ENCODE results near the gene RSRC1. TPM values are rescaled to one million over a fixed set of nuclear protein-coding genes. Genes with fewer than 3 reads are reported as not detected.
"Not testable (repeated sequence)": the region's sequence is repeated elsewhere in the genome, so short reads cannot be mapped to it uniquely, and the experiment has no call there.

The RSRC1 gene
- total RNA-seq, 8 experiments from 2014 or later: 38.3 to 159 (median 45.1) TPM

DNA sequence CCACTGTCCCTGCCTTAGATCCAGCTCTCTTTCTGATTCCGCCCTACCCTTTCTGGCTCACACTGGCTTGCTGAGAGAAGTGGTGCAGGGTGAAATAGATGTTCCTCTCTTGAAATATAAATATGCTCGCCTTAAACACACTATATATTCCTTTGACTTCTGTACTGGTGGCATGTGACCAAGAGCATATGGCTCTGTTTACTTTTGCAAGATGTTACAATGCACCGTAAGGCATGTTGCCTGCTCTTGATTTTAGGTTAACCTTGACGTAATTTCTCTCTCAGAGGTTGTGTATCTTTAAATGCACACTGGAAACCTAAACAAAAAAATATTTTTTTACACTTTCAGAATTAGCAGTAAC is 749 bp downstream of the RSRC1 start:
- Histone ChIP-seq H3K4me3 (peak overlapping the region; percentile 74 to 97 (median 85)), H3K27ac (peak overlapping the region; percentile 76 to 77), H3K4me1 (replicated peaks in 1 of 2) (peaks cover 4 to 10% of the 10 kb centered on the region in 2 donors)
- ATAC-seq (replicated peaks in 6 of 8): no peak
- in situ Hi-C loops (cut with MboI; ENCODE audit: low pct_unique_long_range_greater_than_20kb in 2 of 9, low sequenced_read_pairs in 9 of 9, unreplicated experiment in 9 of 9): loop anchor here in 3 of 9 experiments (25.0 kb wide), 3 partner anchors 202 to 498 kb away; no protein-coding TSS in a partner anchor
- WGBS, 10 experiments: 0 to 20% (median 3%) methylated on average over 1 to 4 of the region's 4 CpGs; no CpG with 5 or more reads in 1 of the 10 experiments

DNA sequence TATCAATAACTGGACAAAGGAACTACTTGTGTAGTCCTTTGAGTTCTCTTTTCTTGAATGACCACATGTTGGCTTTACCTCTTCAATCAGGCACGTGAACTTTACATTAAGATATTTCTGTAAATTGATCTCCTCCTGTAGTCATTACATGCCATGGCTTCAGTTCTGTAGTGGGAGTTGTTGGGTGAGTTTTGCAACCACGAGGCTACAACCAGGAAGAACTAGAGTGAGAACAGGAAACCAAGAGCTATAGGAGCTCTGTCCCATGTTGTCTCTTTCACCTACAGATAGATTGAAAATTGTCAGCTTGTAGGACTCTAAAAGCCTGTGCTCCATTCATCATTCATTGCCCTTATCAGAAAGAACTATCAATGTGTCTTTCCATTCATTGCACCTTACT is 2.0 kb downstream of the RSRC1 start:
- Histone ChIP-seq H3K4me1 (replicated peaks in 1 of 2) (peaks cover 4 to 10% of the 10 kb centered on the region in 2 donors), H3K27ac (no peak overlapping the region), H3K4me3 (no peak overlapping the region)
- in situ Hi-C loops (cut with MboI; ENCODE audit: low pct_unique_long_range_greater_than_20kb in 2 of 9, low sequenced_read_pairs in 9 of 9, unreplicated experiment in 9 of 9): loop anchor here in 3 of 9 experiments (25.0 kb wide), 3 partner anchors 200 to 500 kb away; no protein-coding TSS in a partner anchor
- ATAC-seq (replicated peaks in 6 of 8): no peak
- 57 to 100% (median 85%) methylated on average over 1 to 2 of the region's 2 CpGs; no CpG with 5 or more reads in 2 of the 10 experiments for WGBS, 10 experiments

DNA sequence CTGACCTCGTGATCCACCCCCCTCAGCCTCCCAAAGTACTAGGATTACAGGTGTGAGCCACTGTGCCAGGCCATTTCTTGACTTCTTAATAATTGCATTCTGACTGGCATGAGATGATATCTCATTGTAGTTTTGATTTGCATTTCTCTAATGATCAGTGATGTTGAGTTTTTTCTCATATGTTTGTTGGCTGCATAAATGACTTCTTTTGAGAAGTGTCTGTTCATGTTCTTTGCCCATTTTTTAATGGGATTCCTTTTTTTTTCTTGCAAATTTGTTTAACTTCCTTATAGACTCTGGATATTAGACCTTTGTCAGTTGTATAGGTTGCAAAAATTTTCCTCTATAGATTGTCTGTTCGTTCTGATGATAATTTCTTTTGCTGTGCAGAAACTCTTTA is 3.7 kb downstream of the RSRC1 start:
- H3K4me3 ChIP-seq; H3K27ac ChIP-seq; ATAC-seq (replicated peaks in 6 of 8): not testable (repeated sequence)
- in situ Hi-C loops (cut with MboI; ENCODE audit: low pct_unique_long_range_greater_than_20kb in 2 of 9, low sequenced_read_pairs in 9 of 9, unreplicated experiment in 9 of 9): loop anchor here in 3 of 9 experiments (25.0 kb wide), 3 partner anchors 199 to 501 kb away; no protein-coding TSS in a partner anchor
- H3K4me1 ChIP-seq (replicated peaks in 1 of 2): peaks cover 4 to 10% of the 10 kb centered on the region in 2 donors
- 70 to 100% (median 100%) methylated on average over 1 to 2 of the region's 2 CpGs for WGBS, 10 experiments

DNA sequence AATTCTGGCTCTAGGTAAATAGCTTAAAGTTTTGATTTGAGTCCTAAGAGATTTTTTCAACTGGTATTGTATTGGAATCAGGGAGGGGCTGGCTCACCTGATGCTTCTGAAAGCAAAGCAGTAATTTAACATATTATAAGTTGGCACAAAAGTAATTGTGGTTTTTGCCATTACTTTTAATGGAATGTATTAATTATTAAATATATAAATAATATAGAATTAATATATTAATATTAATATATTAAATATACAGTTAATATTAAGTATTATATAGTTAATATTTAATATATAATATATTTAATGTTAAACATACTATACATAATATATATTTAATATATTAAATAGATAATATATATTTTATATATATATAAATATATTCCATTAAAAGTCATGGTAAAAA is 10.4 kb downstream of the RSRC1 start:
- in situ Hi-C loops (cut with MboI; ENCODE audit: low pct_unique_long_range_greater_than_20kb in 2 of 9, low sequenced_read_pairs in 9 of 9, unreplicated experiment in 9 of 9): loop anchor here in 3 of 9 experiments (25.0 kb wide), 3 partner anchors 192 to 508 kb away; no protein-coding TSS in a partner anchor
- ATAC-seq (replicated peaks in 6 of 8): no peak
- H3K4me3 ChIP-seq: no peak overlapping the region
- H3K27ac ChIP-seq: no peak overlapping the region
- H3K4me1 ChIP-seq (replicated peaks in 1 of 2): no peaks in the 10 kb centered on the region

DNA sequence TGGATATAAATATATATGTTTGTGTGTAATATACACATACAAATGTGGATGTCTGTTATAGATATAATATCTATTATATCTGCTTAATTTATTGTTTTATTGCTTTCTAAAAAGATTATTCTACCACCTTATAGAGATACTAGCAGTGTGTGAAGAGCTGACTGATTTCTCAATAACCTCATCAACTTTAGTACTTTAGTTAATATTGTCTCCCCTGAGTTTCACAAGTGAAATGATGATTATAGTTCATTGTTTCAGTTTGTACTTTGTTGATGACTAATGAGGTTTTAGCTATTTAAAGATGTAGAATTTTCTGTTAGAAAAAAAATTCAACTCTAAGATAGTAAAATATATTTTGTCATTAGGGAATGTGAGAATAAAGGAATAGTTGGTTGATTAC is 11.4 kb downstream of the RSRC1 start:
- in situ Hi-C loops (cut with MboI; ENCODE audit: low pct_unique_long_range_greater_than_20kb in 2 of 9, low sequenced_read_pairs in 9 of 9, unreplicated experiment in 9 of 9): loop anchor here in 3 of 9 experiments (25.0 kb wide), 3 partner anchors 191 to 509 kb away; no protein-coding TSS in a partner anchor
- no peak overlapping the region for H3K27ac ChIP-seq
- ATAC-seq (replicated peaks in 6 of 8): no peak
- no peak overlapping the region for H3K4me3 ChIP-seq
- no peaks in the 10 kb centered on the region for H3K4me1 ChIP-seq (replicated peaks in 1 of 2)

DNA sequence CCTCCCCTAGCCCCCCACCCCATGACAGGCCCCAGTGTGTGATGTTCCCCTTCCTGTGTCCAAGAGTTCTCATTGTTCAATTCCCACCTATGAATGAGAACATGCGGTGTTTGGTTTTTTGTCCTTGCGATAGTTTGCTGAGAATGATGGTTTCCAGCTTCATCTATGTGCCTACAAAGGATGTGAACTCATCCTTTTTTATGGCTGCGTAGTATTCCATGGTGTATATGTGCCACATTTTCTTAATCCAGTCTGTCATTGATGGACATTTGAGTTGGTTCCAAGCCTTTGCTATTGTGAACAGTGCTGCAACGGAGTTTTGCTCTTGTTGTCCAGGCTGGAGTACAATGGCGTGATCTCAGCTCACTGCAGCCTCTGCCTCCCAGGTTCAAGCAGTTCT is 12.8 kb downstream of the RSRC1 start:
- in situ Hi-C loops (cut with MboI; ENCODE audit: low pct_unique_long_range_greater_than_20kb in 2 of 9, low sequenced_read_pairs in 9 of 9, unreplicated experiment in 9 of 9): loop anchor here in 3 of 9 experiments (25.0 kb wide), 3 partner anchors 190 to 510 kb away; no protein-coding TSS in a partner anchor
- H3K4me3 ChIP-seq; H3K4me1 ChIP-seq (replicated peaks in 1 of 2); ATAC-seq (replicated peaks in 6 of 8); H3K27ac ChIP-seq: not testable (repeated sequence)
- WGBS, 10 experiments: 93 to 100% (median 100%) methylated on average over 1 to 3 of the region's 5 CpGs; no CpG with 5 or more reads in 5 of the 10 experiments

DNA sequence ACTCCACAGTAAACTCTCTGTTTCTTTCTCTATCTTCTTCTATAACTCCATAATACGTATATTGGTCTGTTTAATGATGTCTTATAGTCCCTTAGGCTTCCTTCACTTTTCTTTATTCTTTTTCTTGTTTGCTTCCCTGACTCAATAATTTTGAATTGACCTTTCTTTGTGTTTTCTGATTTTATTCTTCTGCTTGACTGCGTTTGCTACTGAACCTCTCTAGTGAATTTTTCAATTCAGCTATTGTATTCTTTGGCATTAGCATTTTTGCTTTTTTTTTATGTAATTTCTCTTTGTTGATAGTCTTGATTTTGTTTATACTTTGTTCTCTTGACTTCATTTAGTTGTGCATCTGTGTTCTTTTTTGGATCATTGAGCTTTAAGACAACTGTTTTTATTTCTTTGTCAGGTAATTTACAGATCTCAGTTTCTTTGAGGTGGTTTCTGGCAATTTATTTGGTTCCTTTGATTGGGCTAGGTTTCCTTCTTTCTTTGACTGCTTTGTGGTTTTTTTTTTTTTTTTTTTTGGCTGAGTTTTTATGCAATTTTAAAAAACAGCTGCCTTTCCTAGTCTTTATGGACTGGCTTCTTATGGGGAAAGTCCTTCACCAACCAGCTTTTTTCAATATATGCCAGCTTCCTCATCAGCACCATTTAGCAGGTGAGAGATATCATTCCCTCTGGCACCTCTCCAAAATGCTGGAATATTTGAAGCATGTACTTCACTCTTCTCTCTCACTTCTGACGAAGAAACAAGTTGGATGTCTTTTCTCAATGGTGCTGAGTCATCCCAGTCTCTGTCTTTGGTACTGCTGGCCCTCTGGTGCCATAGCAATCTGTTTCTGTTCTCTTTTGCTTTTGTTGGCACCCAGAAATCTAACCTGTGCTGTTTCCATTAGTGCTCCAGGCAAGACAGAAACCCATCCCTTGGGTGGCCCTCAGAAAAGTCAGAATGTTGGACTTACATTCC is 17.6 kb downstream of the RSRC1 start:
- Histone ChIP-seq H3K27ac (no peak overlapping the region), H3K4me3 (no peak overlapping the region), H3K4me1 (replicated peaks in 1 of 2) (no peaks in the 10 kb centered on the region)
- peak in 1 of 8 experiments; percentile 16 for ATAC-seq (replicated peaks in 6 of 8)
- in situ Hi-C loops (cut with MboI; ENCODE audit: low pct_unique_long_range_greater_than_20kb in 2 of 9, low sequenced_read_pairs in 9 of 9, unreplicated experiment in 9 of 9): no loop called here
- WGBS, 10 experiments: 76 to 100% (median 90%) methylated on average over 1 to 3 of the region's 3 CpGs

DNA sequence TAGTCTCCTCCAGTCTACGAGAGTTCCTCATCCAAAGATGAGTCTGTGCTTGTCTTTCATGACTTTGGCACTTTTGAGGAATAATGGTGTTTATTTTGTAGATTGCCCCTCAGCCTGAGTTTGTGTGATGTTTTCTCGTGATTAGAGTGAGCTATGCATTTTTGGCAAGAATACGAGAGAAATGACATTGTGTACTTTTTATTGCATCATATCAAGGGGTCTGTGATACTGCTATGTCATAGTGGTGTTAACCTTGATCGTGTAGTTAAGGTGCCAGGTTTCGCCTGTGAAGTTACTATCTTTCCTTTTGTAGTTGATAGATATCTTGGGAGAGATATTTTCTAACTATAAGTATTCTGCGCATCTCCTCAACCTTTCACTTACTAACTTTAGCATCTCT is 18.9 kb downstream of the RSRC1 start:
- no peak overlapping the region for H3K27ac ChIP-seq
- no peak overlapping the region for H3K4me3 ChIP-seq
- in situ Hi-C loops (cut with MboI; ENCODE audit: low pct_unique_long_range_greater_than_20kb in 2 of 9, low sequenced_read_pairs in 9 of 9, unreplicated experiment in 9 of 9): no loop called here
- H3K4me1 ChIP-seq (replicated peaks in 1 of 2): no peaks in the 10 kb centered on the region
- no peak for ATAC-seq (replicated peaks in 6 of 8)
- 81 to 100% (median 90%) methylated on average over 1 to 6 of the region's 6 CpGs for WGBS, 10 experiments

DNA sequence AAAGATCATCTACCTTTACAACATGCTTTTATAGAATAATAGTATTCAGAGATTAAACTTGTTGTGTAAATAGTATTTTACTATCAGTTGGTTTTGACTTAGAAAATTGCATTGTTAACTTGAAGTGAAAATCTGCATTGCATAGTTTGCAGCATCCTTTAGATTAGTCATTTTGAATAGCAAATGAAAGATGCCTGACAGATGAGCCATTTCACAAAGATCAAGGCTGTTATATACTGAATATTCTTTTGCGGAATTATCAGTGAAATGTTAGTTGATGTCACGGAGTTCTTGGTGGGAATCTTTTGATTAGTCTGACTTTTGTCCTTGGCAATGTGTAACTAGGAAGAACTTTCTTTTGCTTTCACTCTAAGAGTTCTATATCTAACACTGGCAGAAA is 24.5 kb downstream of the RSRC1 start:
- 0 to 100% (median 3%) methylated on average over 1 to 2 of the region's 2 CpGs; no CpG with 5 or more reads in 4 of the 10 experiments for WGBS, 10 experiments
- H3K4me3 ChIP-seq: no peak overlapping the region
- no peaks in the 10 kb centered on the region for H3K4me1 ChIP-seq (replicated peaks in 1 of 2)
- in situ Hi-C loops (cut with MboI; ENCODE audit: low pct_unique_long_range_greater_than_20kb in 2 of 9, low sequenced_read_pairs in 9 of 9, unreplicated experiment in 9 of 9): no loop called here
- no peak overlapping the region for H3K27ac ChIP-seq
- ATAC-seq (replicated peaks in 6 of 8): peak in 3 of 8 experiments; percentile 70 to 97 (median 94)

DNA sequence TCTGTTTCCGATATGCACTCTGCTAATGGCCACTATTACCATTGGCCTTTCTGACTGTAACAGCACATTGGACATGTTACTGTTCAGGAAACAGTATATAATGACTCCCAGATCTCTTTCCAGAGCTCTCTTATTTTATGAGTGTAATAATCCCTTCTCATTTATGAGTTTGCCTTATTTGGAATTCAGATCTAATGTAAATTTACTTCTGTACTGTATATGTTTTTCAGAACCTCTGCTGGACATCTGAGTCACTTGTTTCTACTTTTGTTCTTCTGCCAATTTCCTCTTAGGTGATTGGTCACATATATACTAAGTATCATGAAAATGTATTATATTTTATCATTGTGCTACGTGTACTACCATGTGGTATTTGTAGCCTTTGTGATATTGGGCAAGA is 30.5 kb downstream of the RSRC1 start:
- H3K27ac ChIP-seq: no peak overlapping the region
- H3K4me3 ChIP-seq: no peak overlapping the region
- H3K4me1 ChIP-seq (replicated peaks in 1 of 2): no peaks in the 10 kb centered on the region
- in situ Hi-C loops (cut with MboI; ENCODE audit: low pct_unique_long_range_greater_than_20kb in 2 of 9, low sequenced_read_pairs in 9 of 9, unreplicated experiment in 9 of 9): no loop called here
- 53 to 100% (median 87%) methylated on average over 1 to 2 of the region's 2 CpGs for WGBS, 10 experiments
- no peak for ATAC-seq (replicated peaks in 6 of 8)

DNA sequence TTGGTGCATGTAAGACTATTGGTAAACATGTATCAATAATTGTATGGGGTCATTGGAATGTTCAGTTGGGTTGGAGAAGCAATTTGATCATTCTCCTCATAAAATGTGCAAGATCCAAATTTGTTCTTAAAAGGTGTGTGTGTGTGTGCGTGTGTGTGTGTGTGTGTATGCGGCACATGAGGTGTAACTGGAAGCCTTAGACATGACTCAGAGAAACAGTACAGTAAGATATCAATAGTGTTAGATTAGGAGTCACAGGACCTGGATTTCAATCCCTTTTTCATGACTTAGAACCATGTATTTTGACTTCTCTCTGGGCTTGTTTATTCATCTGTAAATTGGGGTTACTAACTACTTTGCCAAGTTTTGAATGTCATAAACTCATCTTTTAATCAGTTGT is 38.3 kb downstream of the RSRC1 start:
- in situ Hi-C loops (cut with MboI; ENCODE audit: low pct_unique_long_range_greater_than_20kb in 2 of 9, low sequenced_read_pairs in 9 of 9, unreplicated experiment in 9 of 9): no loop called here
- no peaks in the 10 kb centered on the region for H3K4me1 ChIP-seq (replicated peaks in 1 of 2)
- ATAC-seq (replicated peaks in 6 of 8): no peak
- H3K27ac ChIP-seq: no peak overlapping the region
- WGBS, 10 experiments: 67 to 100% (median 92%) methylated on average over 1 to 2 of the region's 2 CpGs; no CpG with 5 or more reads in 3 of the 10 experiments
- no peak overlapping the region for H3K4me3 ChIP-seq

DNA sequence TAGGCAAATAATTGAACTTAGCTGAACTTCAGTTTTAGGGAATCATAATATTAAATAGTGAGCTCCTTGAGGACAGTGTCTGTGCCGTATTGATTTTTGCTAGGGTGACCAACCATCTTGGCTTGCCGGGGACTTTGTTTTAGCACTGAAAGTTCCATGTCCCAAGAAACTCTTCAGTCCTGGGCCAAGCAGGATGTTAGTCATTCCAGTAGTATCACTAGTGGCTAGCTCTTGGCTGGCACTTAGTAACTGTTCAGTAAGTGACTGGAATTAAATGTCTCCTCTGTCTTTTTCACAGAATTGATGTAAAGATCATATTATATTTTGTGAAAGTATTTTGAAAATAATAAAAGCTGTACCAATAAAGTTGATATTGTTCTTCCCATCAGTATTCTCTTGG is 42.3 kb downstream of the RSRC1 start:
- in situ Hi-C loops (cut with MboI; ENCODE audit: low pct_unique_long_range_greater_than_20kb in 2 of 9, low sequenced_read_pairs in 9 of 9, unreplicated experiment in 9 of 9): no loop called here
- Histone ChIP-seq H3K4me1 (replicated peaks in 1 of 2) (no peaks in the 10 kb centered on the region), H3K4me3 (no peak overlapping the region), H3K27ac (no peak overlapping the region)
- WGBS, 10 experiments: 35 to 100% (median 96%) methylated on average over 1 to 2 of the region's 2 CpGs
- ATAC-seq (replicated peaks in 6 of 8): no peak

DNA sequence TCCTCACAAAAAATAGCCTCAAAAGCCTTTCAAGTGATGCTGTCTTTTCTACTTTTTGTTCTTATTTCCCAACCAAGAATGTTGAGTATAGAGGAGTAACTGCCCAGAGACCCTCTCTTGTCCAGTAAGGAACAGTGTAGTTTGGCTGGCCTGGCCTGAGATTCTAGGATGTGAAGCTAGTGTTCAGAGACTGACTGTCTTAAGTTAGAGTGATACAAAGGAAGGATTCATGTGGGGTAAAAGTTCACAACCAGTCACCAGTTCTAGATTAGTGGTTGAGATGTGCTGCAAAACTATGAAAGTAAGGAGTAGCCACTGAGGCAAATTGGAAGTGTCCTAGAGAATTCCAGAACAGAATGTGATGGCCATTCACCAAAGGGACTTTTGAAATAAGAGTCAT is 49.1 kb downstream of the RSRC1 start:
- no peaks in the 10 kb centered on the region for H3K4me1 ChIP-seq (replicated peaks in 1 of 2)
- no peak for ATAC-seq (replicated peaks in 6 of 8)
- H3K4me3 ChIP-seq: no peak overlapping the region
- in situ Hi-C loops (cut with MboI; ENCODE audit: low pct_unique_long_range_greater_than_20kb in 2 of 9, low sequenced_read_pairs in 9 of 9, unreplicated experiment in 9 of 9): no loop called here
- no peak overlapping the region for H3K27ac ChIP-seq

Measured in motor neuron (in vitro differentiated cells).